Hypothalamus (tissue), 51 donors: ENCODE data around the gene CEP68.
"Not testable (repeated sequence)": the region's sequence is repeated elsewhere in the genome, so short reads cannot be mapped to it uniquely, and the experiment has no call there.

ENCODE experiments used
- DNase-seq, 51 donors: peaks; one replicate each; lab custom pipeline; 2025; lab: John Stamatoyannopoulos, UW

The CEP68 gene

GRCh38 chr2:65030476-65031332 lies 25.5 kb upstream of the CEP68 start:
- DNase-seq = no peak

- DNase-seq = peak in 3 of 51 donors; percentile 7 to 34 (median 10)
These were observed 24.7 kb upstream of the CEP68 start for GRCh38 chr2:65031341-65032018.

GRCh38 chr2:65032019-65032975 lies 23.9 kb upstream of the CEP68 start:
- DNase-seq = no peak

- DNase-seq = no peak
These were observed 23.0 kb upstream of the CEP68 start for GRCh38 chr2:65033178-65033577.

GRCh38 chr2:65033667-65034066 lies 22.5 kb upstream of the CEP68 start:
- DNase-seq = not testable (repeated sequence)

GRCh38 chr2:65035351-65035943 lies 20.8 kb upstream of the CEP68 start:
- no peak for DNase-seq

- no peak for DNase-seq
These were observed 19.0 kb upstream of the CEP68 start for GRCh38 chr2:65037178-65037577.

GRCh38 chr2:65039640-65040039 lies 16.6 kb upstream of the CEP68 start:
- no peak for DNase-seq

GRCh38 chr2:65040400-65041261 lies 15.6 kb upstream of the CEP68 start:
- DNase-seq = peak in 48 of 51 donors; percentile 15 to 87 (median 64)

- no peak for DNase-seq
These were observed 13.2 kb upstream of the CEP68 start for GRCh38 chr2:65043001-65043400.

- DNase-seq = no peak
These were observed 12.0 kb upstream of the CEP68 start for GRCh38 chr2:65044097-65044735.

GRCh38 chr2:65045651-65046050 lies 10.6 kb upstream of the CEP68 start:
- no peak for DNase-seq

GRCh38 chr2:65046633-65047407 lies 9.4 kb upstream of the CEP68 start:
- no peak for DNase-seq

- no peak for DNase-seq
These were observed 7.1 kb upstream of the CEP68 start for GRCh38 chr2:65049010-65049639.

- no peak for DNase-seq
These were observed 5.3 kb upstream of the CEP68 start for GRCh38 chr2:65050931-65051330.

- DNase-seq = peak in 2 of 51 donors; percentile 18 to 19
These were observed 3.0 kb upstream of the CEP68 start for GRCh38 chr2:65053199-65053598.

- DNase-seq = no peak
These were observed 1.3 kb upstream of the CEP68 start for GRCh38 chr2:65054749-65055421.
